HG03575 (cell line): ENCODE results near the gene TMEM135.
"Not testable (repeated sequence)": the region's sequence is repeated elsewhere in the genome, so short reads cannot be mapped to it uniquely, and the experiment has no call there.

Experiments
- ATAC-seq: cut with Tn5 transposase; IDR thresholded peaks from one replicate; pipeline ENCODE4 v1.9.1; 2021; ENCODE audit not compliant: unreplicated experiment, insufficient number of reproducible peaks, low FRiP score; ENCODE audit errors: extremely low read depth

The TMEM135 gene

GRCh38 chr11:87266751-87267150 is 229.0 kb downstream of the TMEM135 start:
- no peak for ATAC-seq

GRCh38 chr11:87271951-87272350 is 234.2 kb downstream of the TMEM135 start:
- ATAC-seq = not testable (repeated sequence)

- no peak for ATAC-seq
Measured at GRCh38 chr11:87275176-87275575, 237.4 kb downstream of the TMEM135 start.

- no peak for ATAC-seq
Measured at GRCh38 chr11:87280143-87280542, 242.4 kb downstream of the TMEM135 start.

GRCh38 chr11:87281496-87281895 is 243.8 kb downstream of the TMEM135 start:
- no peak for ATAC-seq

GRCh38 chr11:87284306-87284705 is 246.6 kb downstream of the TMEM135 start:
- ATAC-seq = no peak

- not testable (repeated sequence) for ATAC-seq
Measured at GRCh38 chr11:87285674-87286073, 247.9 kb downstream of the TMEM135 start.

GRCh38 chr11:87286338-87286737 is 248.6 kb downstream of the TMEM135 start:
- ATAC-seq = no peak

GRCh38 chr11:87290304-87290922 is 252.7 kb downstream of the TMEM135 start:
- ATAC-seq = no peak

GRCh38 chr11:87292598-87292997 is 254.9 kb downstream of the TMEM135 start:
- ATAC-seq = no peak

GRCh38 chr11:87295237-87295636 is 257.5 kb downstream of the TMEM135 start:
- no peak for ATAC-seq

- ATAC-seq = no peak
Measured at GRCh38 chr11:87296627-87297026, 258.9 kb downstream of the TMEM135 start.

- no peak for ATAC-seq
Measured at GRCh38 chr11:87298155-87298554, 260.4 kb downstream of the TMEM135 start.

- no peak for ATAC-seq
Measured at GRCh38 chr11:87299041-87299481, 261.3 kb downstream of the TMEM135 start.

- ATAC-seq = no peak
Measured at GRCh38 chr11:87300640-87301380, 263.1 kb downstream of the TMEM135 start.

- no peak for ATAC-seq
Measured at GRCh38 chr11:87301785-87302540, 264.2 kb downstream of the TMEM135 start.

GRCh38 chr11:87304412-87304811 is 266.7 kb downstream of the TMEM135 start:
- no peak for ATAC-seq

GRCh38 chr11:87306262-87306851 is 268.6 kb downstream of the TMEM135 start:
- ATAC-seq = no peak

- no peak for ATAC-seq
Measured at GRCh38 chr11:87307101-87307500, 269.4 kb downstream of the TMEM135 start.
